Measurements from ENCODE around the gene NFE2L3.

DNA sequence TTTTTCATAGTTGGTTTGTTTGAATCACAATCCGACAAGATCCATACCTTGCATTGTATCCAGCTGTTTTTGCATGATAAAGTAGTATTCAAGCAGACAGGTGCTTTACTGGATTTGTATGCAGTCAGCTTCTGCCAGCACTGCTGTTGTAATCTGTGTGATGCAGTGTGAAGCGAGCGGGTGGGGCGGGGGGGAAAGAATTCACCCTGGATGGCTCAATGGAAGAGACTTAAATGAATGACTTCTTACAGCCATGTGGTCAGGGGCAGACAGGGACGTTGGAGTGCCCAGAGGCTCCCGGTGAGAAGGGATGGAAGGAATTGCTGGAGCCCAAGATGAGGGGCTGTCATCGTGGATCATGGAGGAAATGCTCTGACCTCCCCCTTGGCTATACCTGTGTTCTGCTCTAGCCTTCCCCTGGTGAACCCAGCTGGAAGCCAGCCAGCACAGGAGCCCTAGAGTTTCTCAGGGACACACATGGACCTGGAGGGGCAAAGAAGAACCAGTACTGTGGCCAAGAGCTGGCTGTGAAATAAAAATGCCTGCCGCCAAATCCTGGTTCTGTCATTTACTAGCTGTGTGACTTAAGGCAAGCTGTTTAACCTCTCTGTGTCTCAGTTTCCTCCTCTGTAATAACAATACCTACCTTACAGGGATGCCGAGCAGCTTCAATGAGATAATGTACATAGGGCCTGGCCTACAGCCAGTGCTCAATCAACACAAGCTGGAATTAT lies 14.1 kb downstream of the NFE2L3 start:
- TF ChIP-seq POLR2AphosphoS5 (IDR thresholded peaks at IDR 0.05; ENCODE audit: borderline replicate concordance, low read depth, low read length): no peak
- TF ChIP-seq EZH2 (IDR thresholded peaks at IDR 0.05): no peak
